ENCODE results near the gene CEP20.

- TF ChIP-seq ELF1 (IDR thresholded peaks at IDR 0.05) (no peak), CTCF (IDR thresholded peaks at IDR 0.05) (no peak)
Measured at GRCh38 chr16:15816228-15816627, 72.2 kb downstream of the CEP20 start.
